Measurements from ENCODE around the gene PIEZO1.

GRCh38 chr16:88798772-88799455 lies 13.9 kb upstream of the PIEZO1 start:
- TF ChIP-seq EZH2 (IDR thresholded peaks at IDR 0.05; ENCODE audit: borderline replicate concordance, insufficient read depth, low read depth, low read length, poor library complexity, severe bottlenecking) (no peak), CTCF (IDR thresholded peaks at IDR 0.05) (no peak)

Data from B cell (primary cell).